ENCODE data around the gene ANO1. TPM values are rescaled to one million over a fixed set of nuclear protein-coding genes. Genes with fewer than 3 reads are reported as not detected.

Gene ANO1
- total RNA-seq, 4 donors from 2014 or later: 1.1 to 27.2 (median 4.2) TPM

- DNase-seq: no peak
- TF ChIP-seq CTCF (IDR thresholded peaks at IDR 0.05): no peak
- no peak for TF ChIP-seq POLR2A (IDR thresholded peaks at IDR 0.05)
- no peaks in the 10 kb centered on the region for H3K36me3 ChIP-seq
These were observed 39.9 kb upstream of the ANO1 start for GRCh38 chr11:70038034-70038834.

GRCh38 chr11:70040452-70040851, 37.7 kb upstream of the ANO1 start:
- peaks cover 0 to 13% (median 0%) of the 10 kb centered on the region in 4 donors for H3K9me3 ChIP-seq
- no peak overlapping the region for H3K27ac ChIP-seq
- TF ChIP-seq POLR2A (IDR thresholded peaks at IDR 0.05) (no peak), CTCF (IDR thresholded peaks at IDR 0.05) (no peak)
- no peaks in the 10 kb centered on the region for H3K4me1 ChIP-seq
- DNase-seq: no peak
- no peak overlapping the region for H3K4me3 ChIP-seq
- H3K36me3 ChIP-seq: no peaks in the 10 kb centered on the region
- no peaks in the 10 kb centered on the region for H3K27me3 ChIP-seq

More at GRCh38 chr11:70038034-70038834, 39.9 kb upstream of the ANO1 start:
- no peak overlapping the region for H3K4me3 ChIP-seq
- H3K27ac ChIP-seq: no peak overlapping the region
- no peaks in the 10 kb centered on the region for H3K4me1 ChIP-seq
- peaks cover 0 to 13% (median 0%) of the 10 kb centered on the region in 4 donors for H3K9me3 ChIP-seq
- no peaks in the 10 kb centered on the region for H3K27me3 ChIP-seq

GRCh38 chr11:70040869-70041501, 37.1 kb upstream of the ANO1 start:
- Histone ChIP-seq H3K27ac (no peak overlapping the region), H3K4me1 (no peaks in the 10 kb centered on the region), H3K36me3 (no peaks in the 10 kb centered on the region), H3K4me3 (no peak overlapping the region), H3K9me3 (peaks cover 0 to 13% (median 0%) of the 10 kb centered on the region in 4 donors), H3K27me3 (no peaks in the 10 kb centered on the region)
- no peak for DNase-seq
- TF ChIP-seq POLR2A (IDR thresholded peaks at IDR 0.05): no peak
- TF ChIP-seq CTCF (IDR thresholded peaks at IDR 0.05): no peak

GRCh38 chr11:70043482-70043881, 34.6 kb upstream of the ANO1 start:
- no peak for DNase-seq
- TF ChIP-seq POLR2A (IDR thresholded peaks at IDR 0.05): no peak
- no peak for TF ChIP-seq CTCF (IDR thresholded peaks at IDR 0.05)
- H3K36me3 ChIP-seq: no peaks in the 10 kb centered on the region

GRCh38 chr11:70046089-70046488, 32.0 kb upstream of the ANO1 start:
- H3K9me3 ChIP-seq: no peaks in the 10 kb centered on the region
- DNase-seq: no peak
- no peaks in the 10 kb centered on the region for H3K4me1 ChIP-seq
- no peaks in the 10 kb centered on the region for H3K27me3 ChIP-seq
- no peak overlapping the region for H3K4me3 ChIP-seq
- TF ChIP-seq CTCF (IDR thresholded peaks at IDR 0.05): no peak
- TF ChIP-seq POLR2A (IDR thresholded peaks at IDR 0.05): no peak
- no peaks in the 10 kb centered on the region for H3K36me3 ChIP-seq
- H3K27ac ChIP-seq: no peak overlapping the region

More at GRCh38 chr11:70043482-70043881, 34.6 kb upstream of the ANO1 start:
- Histone ChIP-seq H3K27ac (no peak overlapping the region), H3K4me1 (no peaks in the 10 kb centered on the region), H3K27me3 (no peaks in the 10 kb centered on the region), H3K4me3 (no peak overlapping the region), H3K9me3 (peaks cover 0 to 4% (median 0%) of the 10 kb centered on the region in 4 donors)

Data from Peyer's patch (tissue), 4 donors.